Epithelial cell of prostate (primary cell): Measurements from ENCODE around the gene NEDD4L.
A peak's percentile ranks its signal among the peaks of the same experiment; 100 is the strongest.
"Not testable (repeated sequence)": the region's sequence is repeated elsewhere in the genome, so short reads cannot be mapped to it uniquely, and the experiment has no call there.

ENCODE experiments used
- DNase-seq: peaks from one replicate; pipeline ENCODE4 v3.0.0-alpha.2; 2011; ENCODE audit warnings: low read depth, low spot score
- H3K27ac ChIP-seq: fragments of 450-650 bp; 2 replicates; pipeline ENCODE4 v1.5.1; 2017; ENCODE audit warnings: mild to moderate bottlenecking

NEDD4L gene

DNA sequence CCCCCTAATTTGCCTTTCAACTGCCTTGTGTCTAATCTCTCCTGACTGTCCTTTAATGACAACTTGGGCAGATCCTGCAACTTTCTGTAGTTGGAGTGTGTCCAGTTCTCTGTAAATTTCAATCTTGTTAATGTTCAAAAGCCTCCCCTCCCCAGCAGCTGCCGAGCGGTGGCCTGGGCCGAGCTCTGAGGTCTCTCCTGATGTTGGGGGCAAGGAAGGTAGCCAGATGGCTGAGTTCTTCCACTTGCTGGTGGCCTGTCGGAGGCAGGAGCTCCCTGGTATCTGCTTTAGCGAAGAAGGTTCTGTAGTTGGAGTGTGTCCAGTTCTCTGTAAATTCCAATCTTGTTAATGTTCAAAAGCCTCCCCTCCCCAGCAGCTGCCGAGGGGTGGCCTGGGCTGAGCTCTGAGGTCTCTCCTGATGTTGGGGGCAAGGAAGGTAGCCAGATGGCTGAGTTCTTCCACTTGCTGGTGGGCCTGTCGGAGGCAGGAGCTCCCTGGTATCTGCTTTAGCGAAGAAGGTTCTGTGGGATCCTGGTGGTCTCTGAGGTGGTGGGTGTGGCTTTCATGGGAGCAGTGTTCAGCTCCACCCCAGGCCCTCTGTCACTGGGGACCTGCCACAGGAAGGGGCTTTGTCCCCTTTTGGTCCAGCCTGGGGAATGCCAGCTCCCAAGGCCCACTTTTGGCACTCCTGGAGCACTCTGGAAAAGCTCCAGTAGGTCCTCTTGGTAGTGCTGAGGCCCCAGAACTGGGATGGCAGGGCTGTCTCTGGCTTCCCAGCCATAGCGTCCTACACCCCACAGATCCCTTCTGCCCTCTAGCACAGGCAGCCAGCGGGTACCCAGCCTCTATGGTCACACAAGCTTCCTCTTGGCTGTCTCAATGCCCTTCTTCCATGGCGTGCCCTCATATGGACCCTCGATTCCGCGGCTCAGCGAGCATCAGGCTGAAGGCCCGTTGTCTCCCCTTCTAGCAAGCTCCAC is 373.0 kb downstream of the NEDD4L start:
- H3K27ac ChIP-seq = peak overlapping the region; percentile 12
- DNase-seq = no peak

GRCh38 chr18:58417752-58418151 is 373.7 kb downstream of the NEDD4L start:
- peak overlapping the region; percentile 12 for H3K27ac ChIP-seq
- DNase-seq = no peak

- no peak for DNase-seq
- H3K27ac ChIP-seq = no peak overlapping the region
Measured at GRCh38 chr18:58418361-58418760, 374.3 kb downstream of the NEDD4L start.

GRCh38 chr18:58419587-58420199 is 375.7 kb downstream of the NEDD4L start:
- DNase-seq = no peak
- no peak overlapping the region for H3K27ac ChIP-seq

- no peak for DNase-seq
- H3K27ac ChIP-seq = no peak overlapping the region
Measured at GRCh38 chr18:58426611-58427010, 382.6 kb downstream of the NEDD4L start.

- no peak for DNase-seq
- no peak overlapping the region for H3K27ac ChIP-seq
Measured at GRCh38 chr18:58427321-58427720, 383.3 kb downstream of the NEDD4L start.

- no peak overlapping the region for H3K27ac ChIP-seq
- no peak for DNase-seq
Measured at GRCh38 chr18:58429442-58429841, 385.4 kb downstream of the NEDD4L start.

- DNase-seq = no peak
- no peak overlapping the region for H3K27ac ChIP-seq
Measured at GRCh38 chr18:58431215-58431614, 387.2 kb downstream of the NEDD4L start.

DNA sequence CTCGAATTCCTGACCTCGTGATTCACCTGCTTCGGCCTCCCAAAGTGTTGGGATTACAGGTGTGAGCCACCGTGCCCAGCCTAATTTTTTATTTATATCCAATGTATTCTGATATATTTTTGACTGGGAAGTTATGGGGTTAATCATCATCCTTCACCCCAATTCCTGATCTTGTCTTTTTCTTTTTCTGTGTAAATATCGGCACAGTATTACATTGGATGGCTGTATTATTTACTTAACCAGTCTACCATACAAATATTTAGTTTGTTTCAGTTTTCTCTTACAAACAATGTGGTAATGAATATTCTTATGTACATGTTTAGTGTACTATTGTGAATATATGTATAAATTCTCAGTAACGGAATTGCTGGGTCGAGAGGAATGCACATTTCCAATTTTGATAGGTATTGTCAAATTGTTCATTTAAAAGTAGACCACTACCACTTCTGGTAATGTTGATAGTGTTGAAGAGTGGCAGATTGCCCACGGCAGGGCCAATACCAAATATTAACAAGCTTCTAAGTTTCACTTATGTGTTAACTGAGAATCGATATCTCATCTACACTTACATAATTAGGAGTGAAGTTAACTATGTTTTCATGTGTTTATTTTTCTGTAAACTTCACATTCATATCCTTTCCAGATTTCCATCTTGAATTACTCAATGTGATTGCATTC is 388.2 kb downstream of the NEDD4L start:
- no peak overlapping the region for H3K27ac ChIP-seq
- no peak for DNase-seq

- not testable (repeated sequence) for DNase-seq, H3K27ac ChIP-seq
Measured at GRCh38 chr18:58435221-58436005, 391.4 kb downstream of the NEDD4L start.

DNA sequence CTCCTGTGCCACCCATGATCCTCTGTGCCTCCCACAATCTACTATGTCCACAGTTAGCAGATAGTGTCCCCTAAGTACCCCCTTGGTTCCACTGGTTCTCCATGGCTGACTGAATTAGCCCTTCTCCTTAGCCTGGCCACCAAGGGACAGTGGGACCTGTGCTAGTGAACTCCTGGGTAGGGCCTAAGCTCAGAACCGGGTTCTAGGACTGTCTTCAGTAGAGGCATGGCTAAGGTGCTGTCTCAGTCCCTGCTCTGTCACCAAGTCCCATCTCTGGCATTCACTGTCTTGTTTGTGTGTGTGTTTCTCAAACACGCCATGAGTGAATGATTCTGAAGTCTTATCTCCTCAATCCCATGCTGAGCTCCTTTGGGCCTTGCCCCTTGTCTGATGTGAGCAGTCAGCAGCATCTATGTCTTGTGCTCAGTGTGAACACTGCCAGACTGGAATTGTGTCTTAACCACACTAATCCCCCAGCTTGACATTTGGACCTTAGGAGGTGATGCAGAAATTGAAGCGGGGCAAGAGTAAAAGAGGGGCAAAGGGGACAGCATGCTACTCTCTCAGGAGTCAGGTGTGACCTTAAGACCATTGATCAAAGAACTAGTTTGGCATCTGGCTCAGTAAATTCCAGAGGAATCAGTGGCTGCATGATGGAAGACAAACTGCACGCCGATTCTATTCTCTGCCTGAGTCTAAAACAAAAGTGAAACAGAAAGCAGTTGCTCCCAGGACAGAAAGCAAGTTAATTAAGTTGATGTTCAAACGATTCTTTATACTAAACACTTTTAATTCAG is 394.3 kb downstream of the NEDD4L start:
- no peak overlapping the region for H3K27ac ChIP-seq
- no peak for DNase-seq

GRCh38 chr18:58438958-58439300 is 394.9 kb downstream of the NEDD4L start:
- DNase-seq = no peak
- no peak overlapping the region for H3K27ac ChIP-seq

- DNase-seq = no peak
- H3K27ac ChIP-seq = no peak overlapping the region
Measured at GRCh38 chr18:58443671-58444070, 399.6 kb downstream of the NEDD4L start.

GRCh38 chr18:58446391-58447060 is 402.5 kb downstream of the NEDD4L start:
- no peak for DNase-seq

DNA sequence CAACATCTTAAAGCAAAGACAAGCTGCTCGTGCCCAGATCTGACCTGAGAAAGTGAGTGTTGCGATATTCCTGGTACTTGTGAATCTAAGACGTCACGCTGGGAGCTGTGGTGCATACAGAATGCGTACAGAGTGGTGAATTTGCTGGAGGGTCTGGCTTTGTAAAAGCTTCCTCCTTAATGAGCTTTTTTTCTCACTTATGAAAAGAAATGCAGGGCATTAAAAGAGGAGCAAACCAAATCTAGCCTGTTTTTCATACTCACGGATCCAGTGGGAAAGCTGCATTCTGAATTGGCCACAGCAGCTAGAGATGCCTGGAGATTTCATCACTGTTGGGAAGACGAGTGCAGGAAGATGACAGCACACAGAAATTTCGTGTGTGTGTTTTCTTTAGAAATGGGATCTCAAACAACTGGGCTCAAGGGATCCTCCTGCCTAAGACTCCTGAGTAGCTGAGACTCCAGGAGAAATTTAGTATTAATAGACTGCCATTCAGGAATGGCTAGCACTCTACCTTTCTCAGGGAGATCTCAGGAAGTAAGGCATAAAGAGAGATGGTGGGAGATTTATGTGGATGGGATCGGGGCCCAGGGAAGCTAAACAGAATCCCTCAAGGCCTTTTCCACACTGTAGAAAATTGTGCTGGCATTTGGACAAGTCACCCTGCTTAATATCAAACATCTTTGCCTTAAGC is 403.5 kb downstream of the NEDD4L start:
- no peak overlapping the region for H3K27ac ChIP-seq
- DNase-seq = no peak

More at GRCh38 chr18:58446391-58447060, 402.5 kb downstream of the NEDD4L start:
- H3K27ac ChIP-seq = no peak overlapping the region

GRCh38 chr18:58449464-58449863 is 405.4 kb downstream of the NEDD4L start:
- no peak overlapping the region for H3K27ac ChIP-seq
- DNase-seq = no peak
